Trophoblast cell (in vitro differentiated cells and primary cell): ENCODE results near the gene FER.

Experiments used
- DNase-seq, 2 donors: peaks; one replicate each; pipeline ENCODE4 v3.0.0-alpha.2; 2016
- H2AFZ ChIP-seq: 2 replicates; pipeline ENCODE4 v1.6.1; 2013; ENCODE audit warnings: low read length, moderate library complexity, mild to moderate bottlenecking; ENCODE audit not compliant: insufficient read depth, poor library complexity
- H2AK5ac ChIP-seq: 2 replicates; pipeline ENCODE4 v1.6.1; 2013; ENCODE audit warnings: mild to moderate bottlenecking, low read length
- H2BK120ac ChIP-seq: 2 replicates; pipeline ENCODE4 v1.6.1; 2013; ENCODE audit warnings: low read length, mild to moderate bottlenecking, moderate library complexity; ENCODE audit not compliant: insufficient read depth, poor library complexity
- H2BK12ac ChIP-seq: 2 replicates; pipeline ENCODE4 v1.6.1; 2013; ENCODE audit warnings: mild to moderate bottlenecking, low read length, moderate library complexity
- H2BK5ac ChIP-seq: 2 replicates; pipeline ENCODE4 v1.6.1; 2013; ENCODE audit warnings: low read length, low read depth, moderate library complexity, mild to moderate bottlenecking; ENCODE audit not compliant: poor library complexity
- H3K14ac ChIP-seq: 2 replicates; pipeline ENCODE4 v1.6.1; 2013; ENCODE audit warnings: mild to moderate bottlenecking, low read length
- H3K18ac ChIP-seq: 2 replicates; pipeline ENCODE4 v1.6.1; 2013; ENCODE audit warnings: mild to moderate bottlenecking, low read length
- H3K23ac ChIP-seq: 2 replicates; pipeline ENCODE4 v1.6.1; 2013; ENCODE audit warnings: low read length
- H3K27ac ChIP-seq: 2 replicates; pipeline ENCODE4 v1.5.1; 2013; ENCODE audit warnings: low read depth, mild to moderate bottlenecking, inconsistent platforms, low read length, moderate library complexity
- H3K27me3 ChIP-seq: 2 replicates; pipeline ENCODE4 v1.6.1; 2013; ENCODE audit warnings: inconsistent platforms, mild to moderate bottlenecking, low read length, moderate library complexity; ENCODE audit not compliant: insufficient read depth
- H3K36me3 ChIP-seq, 2 experiments: 1 replicate in 1 of 2; 2 replicates in 1 of 2; pipeline ENCODE4 v1.6.1; 2013; ENCODE audit warnings: low read length in 2 of 2, mild to moderate bottlenecking in 2 of 2, moderate library complexity in 1 of 2; ENCODE audit not compliant: insufficient read depth in 2 of 2, control insufficient read depth in 1 of 2
- H3K4ac ChIP-seq: 2 replicates; pipeline ENCODE4 v1.6.1; 2013; ENCODE audit warnings: low read depth, mild to moderate bottlenecking, low read length, moderate library complexity
- H3K4me1 ChIP-seq, 2 experiments: 1 replicate in 1 of 2; 2 replicates in 1 of 2; pipeline ENCODE4 v1.6.1; 2013; ENCODE audit warnings: low read length in 2 of 2, mild to moderate bottlenecking in 2 of 2, moderate library complexity in 1 of 2; ENCODE audit not compliant: insufficient read depth in 2 of 2, control insufficient read depth in 1 of 2
- H3K4me2 ChIP-seq: 2 replicates; pipeline ENCODE4 v1.6.1; 2013; ENCODE audit warnings: inconsistent platforms, mild to moderate bottlenecking, low read length, moderate library complexity
- H3K4me3 ChIP-seq: 2 replicates; pipeline ENCODE4 v1.5.1; 2013; ENCODE audit warnings: mild to moderate bottlenecking, low read depth, low read length, inconsistent platforms
- H3K79me1 ChIP-seq: one replicate; pipeline ENCODE4 v1.6.1; 2013; ENCODE audit warnings: low read length
- H3K79me2 ChIP-seq: 2 replicates; pipeline ENCODE4 v1.6.1; 2013; ENCODE audit warnings: low read length, mild to moderate bottlenecking; ENCODE audit not compliant: control insufficient read depth, insufficient read depth, poor library complexity
- H3K9ac ChIP-seq: 2 replicates; pipeline ENCODE4 v1.6.1; 2013; ENCODE audit warnings: mild to moderate bottlenecking, low read length
- H3K9me3 ChIP-seq: 2 replicates; pipeline ENCODE4 v1.6.1; 2013; ENCODE audit warnings: low read depth, mild to moderate bottlenecking, control low read depth, inconsistent platforms, low read length; ENCODE audit not compliant: insufficient read depth
- H4K12ac ChIP-seq: 2 replicates; pipeline ENCODE4 v1.6.1; 2013; ENCODE audit warnings: low read depth, mild to moderate bottlenecking, low read length, moderate library complexity
- H4K8ac ChIP-seq: 2 replicates; pipeline ENCODE4 v1.6.1; 2013; ENCODE audit warnings: low read depth, mild to moderate bottlenecking, low read length, moderate library complexity
- H4K91ac ChIP-seq: one replicate; pipeline ENCODE4 v1.6.1; 2013; ENCODE audit warnings: low read depth, mild to moderate bottlenecking, low read length, moderate library complexity
- WGBS: extraction: QIAGEN DNeasy Blood & Tissue Kit; methylation state at CpG from one replicate; pipeline ENCODE4 v1.1.7; 2013; ENCODE audit warnings: missing lambda C conversion rate; ENCODE audit not compliant: insufficient read length, insufficient coverage; ENCODE audit errors: extremely low coverage; 5-methylcytosine and 5-hydroxymethylcytosine counted together

FER gene

GRCh38 chr5:108703313-108703712 is 44.4 kb upstream of the FER start:
- Histone ChIP-seq H4K8ac (no peak overlapping the region), H3K79me1 (no peaks in the 10 kb centered on the region), H2AFZ (no peak overlapping the region), H2BK5ac (no peak overlapping the region), H2BK12ac (no peak overlapping the region), H3K9ac (no peak overlapping the region), H3K4me1 (no peaks in the 10 kb centered on the region), H3K23ac (no peak overlapping the region), H3K18ac (no peak overlapping the region), H3K4me3 (no peak overlapping the region), H3K27me3 (no peaks in the 10 kb centered on the region), H2BK120ac (no peak overlapping the region), H2AK5ac (no peak overlapping the region), H3K14ac (no peak overlapping the region), H3K9me3 (no peaks in the 10 kb centered on the region), H3K27ac (no peak overlapping the region), H4K91ac (no peak overlapping the region), H3K79me2 (no peaks in the 10 kb centered on the region), H3K4ac (no peak overlapping the region), H3K4me2 (no peak overlapping the region), H3K36me3 (no peaks in the 10 kb centered on the region), H4K12ac (no peak overlapping the region)
- DNase-seq = no peak
- WGBS = no CpG with 5 or more reads among the region's 5 CpGs

DNA sequence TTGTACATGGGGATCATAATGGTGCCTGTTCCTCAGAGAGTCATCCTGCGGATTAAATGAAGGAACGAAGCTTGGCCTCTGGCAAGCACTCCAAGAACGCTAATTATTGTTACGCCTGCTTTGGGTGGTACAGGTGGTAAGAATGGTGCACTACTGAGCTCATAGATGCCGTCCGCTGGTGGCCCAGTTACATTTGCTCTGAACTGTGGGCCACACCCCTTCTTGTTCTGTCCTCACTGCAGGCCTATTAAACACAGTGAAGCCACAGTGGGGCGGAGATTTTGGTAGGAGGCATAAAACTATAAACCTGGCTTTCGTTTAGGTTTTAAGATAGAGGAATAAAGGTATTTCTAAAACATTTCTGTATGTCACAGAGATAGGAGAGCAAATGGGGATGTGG is 40.6 kb upstream of the FER start:
- Histone ChIP-seq H4K91ac (no peak overlapping the region), H3K4me3 (no peak overlapping the region), H3K27ac (no peak overlapping the region), H3K27me3 (no peaks in the 10 kb centered on the region), H4K8ac (no peak overlapping the region), H3K4me2 (no peak overlapping the region), H3K14ac (no peak overlapping the region), H3K4ac (no peak overlapping the region), H3K36me3 (no peaks in the 10 kb centered on the region), H3K79me1 (no peaks in the 10 kb centered on the region), H2AFZ (no peak overlapping the region), H2AK5ac (no peak overlapping the region), H3K23ac (no peak overlapping the region), H3K4me1 (no peaks in the 10 kb centered on the region), H3K18ac (no peak overlapping the region), H3K79me2 (no peaks in the 10 kb centered on the region), H4K12ac (no peak overlapping the region), H2BK5ac (no peak overlapping the region), H3K9me3 (no peaks in the 10 kb centered on the region), H2BK120ac (no peak overlapping the region), H2BK12ac (no peak overlapping the region), H3K9ac (no peak overlapping the region)
- no CpG with 5 or more reads among the region's 8 CpGs for WGBS
- no peak for DNase-seq

DNA sequence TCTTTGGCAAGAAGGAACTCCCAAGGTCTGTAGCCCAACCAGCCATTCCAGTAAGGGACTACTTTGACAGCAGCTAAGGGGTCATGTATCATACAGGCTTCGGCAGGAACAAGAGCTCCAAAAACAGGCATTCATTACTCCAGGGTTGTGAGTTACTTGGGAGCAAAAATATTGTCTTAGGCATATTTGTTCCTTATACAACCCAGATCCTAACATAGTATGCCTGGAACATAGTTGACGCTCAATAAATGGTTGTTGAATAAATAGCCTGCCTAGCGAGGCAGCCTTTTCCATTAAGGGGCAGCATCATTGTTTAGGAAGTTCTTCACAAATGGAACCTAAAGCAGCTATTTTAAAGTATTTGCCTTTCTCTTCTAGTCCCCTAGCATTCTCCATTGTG is 35.8 kb upstream of the FER start:
- Histone ChIP-seq H3K36me3 (no peaks in the 10 kb centered on the region), H2BK12ac (no peak overlapping the region), H3K79me2 (no peaks in the 10 kb centered on the region), H2BK120ac (no peak overlapping the region), H3K9me3 (no peaks in the 10 kb centered on the region), H3K9ac (no peak overlapping the region), H3K27me3 (no peaks in the 10 kb centered on the region), H3K23ac (no peak overlapping the region), H3K4me2 (no peak overlapping the region), H3K4me1 (no peaks in the 10 kb centered on the region), H3K27ac (no peak overlapping the region), H3K79me1 (no peaks in the 10 kb centered on the region), H4K8ac (no peak overlapping the region), H3K4me3 (no peak overlapping the region), H4K12ac (no peak overlapping the region), H4K91ac (no peak overlapping the region), H2AFZ (no peak overlapping the region), H3K4ac (no peak overlapping the region), H2BK5ac (no peak overlapping the region), H3K18ac (no peak overlapping the region), H3K14ac (no peak overlapping the region), H2AK5ac (no peak overlapping the region)
- no CpG with 5 or more reads among the region's 3 CpGs for WGBS
- DNase-seq = no peak

DNA sequence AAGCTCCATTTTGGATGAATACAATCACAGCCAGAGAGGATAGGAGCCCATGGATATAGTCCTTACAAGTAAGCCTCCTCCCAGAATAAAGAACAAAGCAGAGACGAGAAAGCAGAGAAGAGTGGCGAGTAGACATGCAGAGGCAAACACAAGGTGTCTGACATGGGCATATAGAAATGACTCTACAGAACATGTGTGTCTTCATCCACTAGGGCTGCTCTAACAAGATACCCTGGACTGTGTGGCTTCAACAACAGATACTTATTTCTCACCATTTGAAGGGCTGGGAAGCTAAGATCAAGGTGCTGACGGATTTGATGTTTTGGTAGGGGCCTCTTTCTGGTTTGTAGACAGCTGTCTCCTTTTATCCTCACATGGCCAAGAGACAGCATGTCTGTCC is 32.3 kb upstream of the FER start:
- H3K79me1 ChIP-seq = no peaks in the 10 kb centered on the region
- no peaks in the 10 kb centered on the region for H3K9me3 ChIP-seq
- no peaks in the 10 kb centered on the region for H3K4me1 ChIP-seq
- no peak overlapping the region for H3K27ac ChIP-seq
- no peak for DNase-seq
- no peak overlapping the region for H3K4ac ChIP-seq
- H2AK5ac ChIP-seq = no peak overlapping the region
- H3K18ac ChIP-seq = no peak overlapping the region
- H3K4me2 ChIP-seq = no peak overlapping the region
- no peak overlapping the region for H3K4me3 ChIP-seq
- no CpG with 5 or more reads among the region's 3 CpGs for WGBS
- no peak overlapping the region for H2AFZ ChIP-seq
- no peak overlapping the region for H3K23ac ChIP-seq
- H2BK5ac ChIP-seq = no peak overlapping the region
- no peak overlapping the region for H4K8ac ChIP-seq
- no peaks in the 10 kb centered on the region for H3K36me3 ChIP-seq
- no peaks in the 10 kb centered on the region for H3K27me3 ChIP-seq
- H2BK12ac ChIP-seq = no peak overlapping the region
- H2BK120ac ChIP-seq = no peak overlapping the region
- H3K14ac ChIP-seq = no peak overlapping the region
- no peaks in the 10 kb centered on the region for H3K79me2 ChIP-seq
- no peak overlapping the region for H4K91ac ChIP-seq
- H3K9ac ChIP-seq = no peak overlapping the region
- no peak overlapping the region for H4K12ac ChIP-seq

DNA sequence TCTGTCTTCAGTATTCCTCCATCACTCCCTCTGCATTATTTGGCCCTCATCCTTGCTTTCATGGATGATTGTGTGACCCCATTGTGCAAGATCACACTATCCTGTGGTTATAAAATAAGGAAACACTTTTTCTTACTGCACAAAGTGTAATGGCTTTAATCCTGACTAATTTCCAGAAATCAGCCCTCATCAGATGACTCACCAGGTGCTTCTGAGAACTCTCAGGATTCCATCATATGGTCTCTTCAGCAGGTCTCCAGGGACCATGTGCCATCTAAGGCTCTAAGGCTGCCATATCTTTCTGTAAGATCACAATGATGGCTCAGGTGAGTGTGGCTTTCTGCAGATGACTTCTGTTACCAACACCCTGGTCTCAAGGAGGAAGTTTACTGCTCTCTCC is 27.3 kb upstream of the FER start:
- H2BK12ac ChIP-seq = no peak overlapping the region
- no peak overlapping the region for H2BK5ac ChIP-seq
- H4K8ac ChIP-seq = no peak overlapping the region
- no peak overlapping the region for H4K91ac ChIP-seq
- H3K4me2 ChIP-seq = no peak overlapping the region
- H3K36me3 ChIP-seq = no peaks in the 10 kb centered on the region
- H3K4me1 ChIP-seq = no peaks in the 10 kb centered on the region
- no peak overlapping the region for H3K23ac ChIP-seq
- no peak overlapping the region for H3K18ac ChIP-seq
- H3K79me2 ChIP-seq = no peaks in the 10 kb centered on the region
- no peak overlapping the region for H3K27ac ChIP-seq
- H2BK120ac ChIP-seq = no peak overlapping the region
- H3K9ac ChIP-seq = no peak overlapping the region
- no peak overlapping the region for H3K4me3 ChIP-seq
- no peak overlapping the region for H2AFZ ChIP-seq
- DNase-seq = no peak
- no peak overlapping the region for H2AK5ac ChIP-seq
- no peak overlapping the region for H4K12ac ChIP-seq
- no peak overlapping the region for H3K4ac ChIP-seq
- no peaks in the 10 kb centered on the region for H3K79me1 ChIP-seq
- no peaks in the 10 kb centered on the region for H3K9me3 ChIP-seq
- no peak overlapping the region for H3K14ac ChIP-seq
- no peaks in the 10 kb centered on the region for H3K27me3 ChIP-seq
